HEK293T (cell line): ENCODE measurements around the gene ESAM.

Experiments
- ELF4 ChIP-seq: fragments of 450-650 bp; IDR thresholded peaks from 2 replicates; pipeline ENCODE4 v1.6.1; 2017; ENCODE audit warnings: antibody characterized with exemption
- FOXA1 ChIP-seq: fragments of 450-650 bp; IDR thresholded peaks from 2 replicates; pipeline ENCODE4 v1.6.1; 2016; ENCODE audit warnings: mild to moderate bottlenecking
- HDGF ChIP-seq: fragments of 450-650 bp; IDR thresholded peaks from 2 replicates; pipeline ENCODE4 v1.6.1; 2017; ENCODE audit warnings: antibody characterized with exemption, borderline replicate concordance
- LEF1 ChIP-seq: fragments of 450-650 bp; IDR thresholded peaks from 2 replicates; pipeline ENCODE4 v1.6.1; 2017; ENCODE audit warnings: mild to moderate bottlenecking, borderline replicate concordance
- NFRKB ChIP-seq: fragments of 450-650 bp; IDR thresholded peaks from 2 replicates; pipeline ENCODE4 v1.6.1; 2016; ENCODE audit warnings: mild to moderate bottlenecking, moderate library complexity
- SP1 ChIP-seq: fragments of 450-650 bp; IDR thresholded peaks from 2 replicates; pipeline ENCODE4 v1.6.1; 2017
- SUZ12 ChIP-seq: fragments of 450-650 bp; IDR thresholded peaks from 2 replicates; pipeline ENCODE4 v1.6.1; 2016; ENCODE audit warnings: mild to moderate bottlenecking
- ZNF384 ChIP-seq: fragments of 450-650 bp; IDR thresholded peaks from 2 replicates; pipeline ENCODE4 v1.6.1; 2016

GRCh38 chr11:124722176-124722575 is 39.9 kb downstream of the ESAM start:
- no peak for TF ChIP-seq SUZ12
- TF ChIP-seq SP1, result no peak
- TF ChIP-seq ELF4, result no peak
- TF ChIP-seq FOXA1, result no peak
- no peak for TF ChIP-seq NFRKB
- no peak for TF ChIP-seq HDGF
- TF ChIP-seq LEF1, result no peak
- no peak for TF ChIP-seq ZNF384
